OCI-LY3 (cell line): ENCODE results near the gene NAV2.

ENCODE experiments used
- H2AFZ ChIP-seq: fragments of 200-600, 300-600 bp; shearing (Covaris generic); 2 replicates; pipeline ENCODE4 v1.6.0; 2014; ENCODE audit warnings: antibody characterized with exemption, low read depth, low read length
- H3K27ac ChIP-seq: fragments of 200-600, 300-600 bp; sonication (generic); 2 replicates; pipeline ENCODE4 v1.5.1; 2014; ENCODE audit warnings: mild to moderate bottlenecking, low read length, moderate library complexity, mixed read lengths
- H3K27me3 ChIP-seq: fragments of 200-600, 300-600 bp; sonication (generic); 2 replicates; pipeline ENCODE4 v1.6.1; 2014; ENCODE audit warnings: low read depth, low read length, mixed read lengths
- H3K36me3 ChIP-seq: fragments of 200-600, 300-600 bp; sonication (generic); replicated peaks from 2 replicates; pipeline ENCODE3; 2014; ENCODE audit warnings: low read depth, low read length, mixed read lengths
- H3K4me1 ChIP-seq: fragments of 300-600, 200-600 bp; sonication (generic); 2 replicates; pipeline ENCODE4 v1.6.1; 2014; ENCODE audit warnings: low read length, mixed read lengths
- H3K4me2 ChIP-seq: fragments of 200-600, 300-600 bp; sonication (generic); 2 replicates; pipeline ENCODE4 v1.6.1; 2014; ENCODE audit warnings: low read length, mixed read lengths
- H3K4me3 ChIP-seq: fragments of 300-600, 200-600 bp; sonication (generic); 2 replicates; pipeline ENCODE4 v1.5.1; 2014; ENCODE audit warnings: antibody characterized with exemption, mild to moderate bottlenecking, low read length, moderate library complexity
- H3K79me2 ChIP-seq: fragments of 300-600, 200-600 bp; shearing (Covaris generic); 2 replicates; pipeline ENCODE4 v1.6.1; 2014; ENCODE audit warnings: mild to moderate bottlenecking, low read length, mixed read lengths
- H3K9ac ChIP-seq: fragments of 300-600, 200-600 bp; shearing (Covaris generic); 2 replicates; pipeline ENCODE4 v1.6.0; 2014; ENCODE audit warnings: mild to moderate bottlenecking, low read length, moderate library complexity
- H3K9me3 ChIP-seq: fragments of 200-600, 300-600 bp; shearing (Covaris generic); 2 replicates; pipeline ENCODE4 v1.6.1; 2014; ENCODE audit warnings: low read length, mixed read lengths; ENCODE audit not compliant: insufficient read depth
- H4K20me1 ChIP-seq: fragments of 200-600, 300-600 bp; sonication (generic); 2 replicates; pipeline ENCODE4 v1.6.1; 2016; ENCODE audit warnings: low read length, mixed read lengths; ENCODE audit not compliant: insufficient read depth
- EZH2phosphoT487 ChIP-seq: fragments of 200-600 bp; shearing (Covaris generic); IDR thresholded peaks from 2 replicates; pipeline ENCODE4 v1.6.1; 2018; ENCODE audit warnings: antibody characterized with exemption, mixed run types, low read depth
- TF ChIP-seq, protein P1 (sequence below): fragments of 200-600, 300-600 bp; sonication (generic); IDR thresholded peaks from 2 replicates; pipeline ENCODE4 v1.5.1; 2014; ENCODE audit warnings: antibody characterized with exemption, low read length, low read depth

Gene NAV2

DNA sequence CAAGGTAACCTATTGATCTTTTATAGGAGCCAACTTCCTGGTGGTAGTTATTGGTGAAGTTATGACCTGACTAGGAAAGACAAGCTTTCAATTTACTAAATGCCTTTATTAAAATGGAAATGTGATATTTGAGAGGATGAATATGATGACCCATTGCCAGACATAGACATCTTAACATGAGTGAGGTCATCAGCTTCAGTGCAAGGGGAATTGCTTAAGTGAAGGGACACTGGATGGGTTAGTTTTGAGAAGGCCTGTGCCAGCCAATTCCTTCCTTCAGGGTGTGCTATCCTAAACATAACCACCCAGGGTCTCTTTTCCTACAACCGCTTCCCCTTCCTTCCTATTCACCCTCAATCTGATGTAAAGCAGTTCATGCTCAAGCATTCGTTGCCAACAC, 21.5 kb downstream of the NAV2 start:
- H3K79me2 ChIP-seq: no peaks in the 10 kb centered on the region

DNA sequence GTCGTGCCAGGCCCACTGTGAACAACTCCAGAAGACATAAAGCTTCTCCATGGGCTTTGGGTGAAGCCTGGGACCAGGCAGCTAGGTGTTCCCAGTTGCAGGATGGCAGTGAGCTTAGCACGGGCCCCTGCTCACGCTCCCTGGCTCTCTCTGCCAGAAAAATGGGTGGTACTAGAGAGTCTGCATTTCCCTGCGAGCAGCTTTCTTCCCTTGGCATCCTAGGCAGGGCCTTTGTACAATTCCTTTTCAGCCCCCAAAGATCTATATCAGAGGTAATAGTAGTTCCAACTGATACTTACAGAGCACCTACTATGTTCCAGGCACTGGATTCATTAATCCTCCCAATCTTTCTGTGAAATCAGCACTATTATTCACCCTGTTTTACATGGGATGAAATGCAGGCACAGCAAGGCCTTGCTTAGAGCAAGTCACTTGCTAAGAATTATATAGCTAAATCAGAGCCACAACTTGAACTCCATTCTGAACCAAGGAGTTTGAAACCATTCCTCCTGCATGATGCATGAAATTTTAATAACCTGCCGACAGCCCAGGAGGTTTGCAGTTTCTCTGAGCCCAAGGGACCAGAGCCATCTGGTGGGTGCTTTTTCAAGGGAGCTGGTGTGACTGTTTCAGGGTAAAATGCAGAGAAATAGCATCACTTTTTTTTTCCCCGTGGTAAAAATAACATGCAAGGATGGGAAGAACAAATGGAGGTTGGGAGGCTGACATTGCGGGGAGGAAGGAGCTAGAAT, 22.7 kb downstream of the NAV2 start:
- H3K27ac ChIP-seq: no peak overlapping the region
- TF ChIP-seq, protein P1, sequence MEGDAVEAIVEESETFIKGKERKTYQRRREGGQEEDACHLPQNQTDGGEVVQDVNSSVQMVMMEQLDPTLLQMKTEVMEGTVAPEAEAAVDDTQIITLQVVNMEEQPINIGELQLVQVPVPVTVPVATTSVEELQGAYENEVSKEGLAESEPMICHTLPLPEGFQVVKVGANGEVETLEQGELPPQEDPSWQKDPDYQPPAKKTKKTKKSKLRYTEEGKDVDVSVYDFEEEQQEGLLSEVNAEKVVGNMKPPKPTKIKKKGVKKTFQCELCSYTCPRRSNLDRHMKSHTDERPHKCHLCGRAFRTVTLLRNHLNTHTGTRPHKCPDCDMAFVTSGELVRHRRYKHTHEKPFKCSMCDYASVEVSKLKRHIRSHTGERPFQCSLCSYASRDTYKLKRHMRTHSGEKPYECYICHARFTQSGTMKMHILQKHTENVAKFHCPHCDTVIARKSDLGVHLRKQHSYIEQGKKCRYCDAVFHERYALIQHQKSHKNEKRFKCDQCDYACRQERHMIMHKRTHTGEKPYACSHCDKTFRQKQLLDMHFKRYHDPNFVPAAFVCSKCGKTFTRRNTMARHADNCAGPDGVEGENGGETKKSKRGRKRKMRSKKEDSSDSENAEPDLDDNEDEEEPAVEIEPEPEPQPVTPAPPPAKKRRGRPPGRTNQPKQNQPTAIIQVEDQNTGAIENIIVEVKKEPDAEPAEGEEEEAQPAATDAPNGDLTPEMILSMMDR: no peak; the same call in 1 of the 2 replicates
- TF ChIP-seq EZH2phosphoT487: no peak
- H3K4me1 ChIP-seq: no peaks in the 10 kb centered on the region
- H3K4me2 ChIP-seq: no peak overlapping the region
- H3K36me3 ChIP-seq: no peaks in the 10 kb centered on the region
- H2AFZ ChIP-seq: no peak overlapping the region
- no peaks in the 10 kb centered on the region for H3K79me2 ChIP-seq
- no peak overlapping the region for H3K4me3 ChIP-seq
- no peaks in the 10 kb centered on the region for H4K20me1 ChIP-seq
- H3K9me3 ChIP-seq: no peaks in the 10 kb centered on the region
- H3K27me3 ChIP-seq: peaks cover 23% of the 10 kb centered on the region
- no peak overlapping the region for H3K9ac ChIP-seq

More for the DNA sequence above, 21.5 kb downstream of the NAV2 start:
- TF ChIP-seq, protein P1: no peak
- TF ChIP-seq EZH2phosphoT487: no peak
- Histone ChIP-seq H3K4me3 (no peak overlapping the region), H3K27me3 (peaks cover 19% of the 10 kb centered on the region; the same call in 1 of the 2 replicates), H3K4me2 (no peak overlapping the region), H3K4me1 (no peaks in the 10 kb centered on the region), H3K9me3 (no peaks in the 10 kb centered on the region), H4K20me1 (no peaks in the 10 kb centered on the region), H2AFZ (no peak overlapping the region), H3K9ac (no peak overlapping the region), H3K36me3 (no peaks in the 10 kb centered on the region), H3K27ac (no peak overlapping the region)

DNA sequence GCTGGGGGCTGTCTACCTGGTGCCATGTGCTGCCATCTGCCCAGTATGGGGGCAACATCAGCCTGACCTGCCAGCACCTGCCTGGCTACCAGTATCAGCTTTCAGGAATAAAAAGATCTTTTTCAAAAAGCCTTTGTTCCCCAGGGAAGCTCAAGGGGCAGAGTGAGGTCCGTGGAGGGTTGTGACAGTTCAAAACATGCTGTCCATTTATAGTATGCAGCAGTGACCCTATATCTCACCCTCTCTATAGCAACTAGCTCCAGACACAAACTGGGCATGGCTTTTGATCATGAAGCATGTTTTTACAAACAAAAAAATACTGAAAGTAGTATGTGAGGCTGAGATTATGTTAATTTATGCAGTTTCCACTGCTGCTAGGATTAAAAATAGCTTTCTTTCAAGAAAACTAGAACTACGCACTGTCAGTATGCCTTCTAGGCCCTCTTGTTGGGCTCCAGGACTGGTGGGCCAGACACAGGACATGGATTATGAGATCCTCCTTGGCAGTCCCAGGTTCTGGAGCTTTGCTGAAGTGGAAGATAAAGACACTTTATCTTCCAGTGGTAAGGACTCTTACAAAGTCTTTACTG, 23.4 kb downstream of the NAV2 start:
- Histone ChIP-seq H3K36me3 (no peaks in the 10 kb centered on the region), H3K9ac (no peak overlapping the region), H3K27me3 (peaks cover 23% of the 10 kb centered on the region), H3K79me2 (no peaks in the 10 kb centered on the region), H3K9me3 (no peaks in the 10 kb centered on the region), H3K4me3 (no peak overlapping the region), H2AFZ (no peak overlapping the region), H3K4me1 (no peaks in the 10 kb centered on the region), H3K27ac (no peak overlapping the region), H3K4me2 (no peak overlapping the region), H4K20me1 (no peaks in the 10 kb centered on the region)
- no peak for TF ChIP-seq EZH2phosphoT487
- TF ChIP-seq, protein P1: no peak

DNA sequence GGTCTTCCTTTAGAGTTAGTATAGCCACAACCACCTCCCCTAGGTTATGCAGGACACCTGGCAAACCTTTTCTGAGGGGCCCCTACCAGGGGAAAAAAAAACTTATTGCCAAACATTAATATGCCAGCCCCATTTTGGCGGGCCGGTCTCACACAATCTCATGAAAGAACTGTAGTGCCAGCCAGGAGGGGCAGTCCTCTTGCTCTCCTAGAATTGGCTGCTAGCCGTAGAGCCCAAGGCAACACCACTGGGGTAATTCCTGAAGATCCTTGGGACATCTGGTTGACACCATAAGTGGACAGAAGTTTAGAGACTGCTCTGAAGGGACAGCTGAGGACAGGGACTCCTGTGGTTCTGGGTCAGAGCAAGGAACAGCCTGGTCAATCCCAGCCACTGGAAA, 24.2 kb downstream of the NAV2 start:
- no peak overlapping the region for H3K4me3 ChIP-seq
- TF ChIP-seq EZH2phosphoT487: no peak
- TF ChIP-seq, protein P1: no peak
- H3K9ac ChIP-seq: no peak overlapping the region
- no peaks in the 10 kb centered on the region for H3K4me1 ChIP-seq
- no peak overlapping the region for H3K4me2 ChIP-seq
- H3K36me3 ChIP-seq: no peaks in the 10 kb centered on the region
- no peaks in the 10 kb centered on the region for H4K20me1 ChIP-seq
- H3K27me3 ChIP-seq: peaks cover 23% of the 10 kb centered on the region
- H3K27ac ChIP-seq: no peak overlapping the region
- H3K79me2 ChIP-seq: no peaks in the 10 kb centered on the region
- H3K9me3 ChIP-seq: no peaks in the 10 kb centered on the region
- no peak overlapping the region for H2AFZ ChIP-seq
